ENCODE results near the gene TRABD2B. TPM values are rescaled to one million over a fixed set of nuclear protein-coding genes. Genes with fewer than 3 reads are reported as not detected.

The TRABD2B gene
- total RNA-seq, 1 experiment from 2014 or later: 0.96 TPM

DNA sequence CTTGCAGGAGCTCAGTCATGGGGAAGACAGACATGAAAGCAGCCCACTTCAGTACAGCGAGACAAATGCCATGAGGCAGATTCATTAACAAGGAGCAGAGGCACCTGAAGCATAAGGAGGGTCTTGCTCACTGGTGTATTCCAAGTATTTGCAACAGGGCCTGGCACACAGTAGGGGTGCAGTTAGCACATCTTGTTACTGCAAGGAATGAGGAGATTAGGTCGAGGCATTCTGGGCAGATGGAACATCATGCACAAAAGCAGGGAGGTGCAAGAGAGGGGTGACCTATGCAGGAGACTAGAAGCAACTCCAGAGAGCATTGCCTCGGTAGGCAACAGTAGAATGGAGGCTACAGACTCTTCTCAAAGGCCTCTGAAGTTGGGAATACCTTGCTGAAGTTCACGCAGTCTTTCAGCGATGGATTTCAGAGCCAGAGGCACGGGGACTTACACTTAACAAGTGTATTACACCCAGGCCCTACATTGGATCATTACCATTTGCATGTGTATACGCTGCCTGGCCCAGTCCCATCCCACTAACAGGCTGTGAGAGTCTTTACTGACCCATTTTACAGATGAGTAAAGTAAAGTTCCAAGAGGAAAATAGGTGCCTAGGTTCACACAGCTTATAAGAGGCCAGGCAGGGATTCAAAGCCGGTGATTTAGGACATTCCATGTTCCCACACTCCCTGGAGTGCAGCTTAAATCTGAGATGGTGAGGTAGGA, 82.1 kb downstream of the TRABD2B start:
- TF ChIP-seq, protein P1, sequence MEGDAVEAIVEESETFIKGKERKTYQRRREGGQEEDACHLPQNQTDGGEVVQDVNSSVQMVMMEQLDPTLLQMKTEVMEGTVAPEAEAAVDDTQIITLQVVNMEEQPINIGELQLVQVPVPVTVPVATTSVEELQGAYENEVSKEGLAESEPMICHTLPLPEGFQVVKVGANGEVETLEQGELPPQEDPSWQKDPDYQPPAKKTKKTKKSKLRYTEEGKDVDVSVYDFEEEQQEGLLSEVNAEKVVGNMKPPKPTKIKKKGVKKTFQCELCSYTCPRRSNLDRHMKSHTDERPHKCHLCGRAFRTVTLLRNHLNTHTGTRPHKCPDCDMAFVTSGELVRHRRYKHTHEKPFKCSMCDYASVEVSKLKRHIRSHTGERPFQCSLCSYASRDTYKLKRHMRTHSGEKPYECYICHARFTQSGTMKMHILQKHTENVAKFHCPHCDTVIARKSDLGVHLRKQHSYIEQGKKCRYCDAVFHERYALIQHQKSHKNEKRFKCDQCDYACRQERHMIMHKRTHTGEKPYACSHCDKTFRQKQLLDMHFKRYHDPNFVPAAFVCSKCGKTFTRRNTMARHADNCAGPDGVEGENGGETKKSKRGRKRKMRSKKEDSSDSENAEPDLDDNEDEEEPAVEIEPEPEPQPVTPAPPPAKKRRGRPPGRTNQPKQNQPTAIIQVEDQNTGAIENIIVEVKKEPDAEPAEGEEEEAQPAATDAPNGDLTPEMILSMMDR (IDR thresholded peaks at IDR 0.05; ENCODE audit: unreplicated experiment): no peak
- BruUV-seq (replicated peaks): no TSS peak
- Mint-ChIP-seq H3K9me3 (ENCODE audit: unreplicated experiment) (no peaks in the 10 kb centered on the region), H3K27ac (ENCODE audit: low read depth, unreplicated experiment) (no peak overlapping the region), H3K36me3 (ENCODE audit: insufficient read depth, unreplicated experiment) (peaks cover 2% of the 10 kb centered on the region), H3K27me3 (ENCODE audit: insufficient read depth, unreplicated experiment) (no peaks in the 10 kb centered on the region), H3K4me1 (ENCODE audit: insufficient read depth, unreplicated experiment) (peaks cover 23% of the 10 kb centered on the region), H3K4me3 (ENCODE audit: unreplicated experiment) (no peak overlapping the region)
- ChIA-PET POLR2A (interaction anchor here (0.5 kb wide), 1 partner anchor 22 kb away, joined by 4 read pairs; no protein-coding TSS in a partner anchor), CTCF (no interaction called here)
- intact Hi-C loops (cut with micrococcal nuclease): no loop called here
- no peak for DNase-seq (ENCODE audit: unreplicated experiment)

DNA sequence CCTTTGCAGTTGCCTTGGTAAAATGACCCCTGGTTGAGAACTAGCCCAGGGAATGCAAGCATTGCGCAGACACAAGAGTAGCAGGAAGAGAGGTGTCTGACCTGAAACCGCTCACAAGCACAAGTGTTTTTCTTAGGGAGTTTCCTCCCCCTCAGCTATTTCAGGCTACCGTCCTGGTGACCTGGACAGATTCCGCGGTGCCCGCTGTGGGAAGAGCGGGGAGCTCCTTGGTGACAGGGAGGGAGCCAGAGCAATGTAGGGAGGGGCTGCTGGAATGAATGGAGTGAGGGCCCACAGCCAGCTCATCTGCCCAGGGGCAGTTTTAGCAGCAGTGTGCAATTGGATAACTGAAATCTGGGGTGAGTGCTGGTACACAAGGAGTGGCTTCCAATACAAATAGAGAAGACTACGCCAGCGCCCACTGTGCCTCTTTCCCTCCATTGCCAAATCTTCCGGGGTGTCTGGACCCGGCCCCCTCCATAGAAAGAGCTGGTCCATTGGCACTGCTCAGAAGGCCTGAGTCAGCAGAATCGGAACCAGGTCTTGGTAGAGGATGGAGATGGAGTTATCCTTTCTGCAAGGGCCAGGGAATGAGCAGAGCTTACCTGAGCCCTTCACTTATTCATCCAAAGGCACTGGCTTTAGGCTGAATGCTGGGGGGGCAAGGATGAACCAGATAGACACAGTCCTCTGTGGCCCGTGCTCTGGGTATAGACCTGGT, 82.8 kb downstream of the TRABD2B start:
- intact Hi-C loops (cut with micrococcal nuclease): no loop called here
- Mint-ChIP-seq H3K27me3 (ENCODE audit: insufficient read depth, unreplicated experiment) (no peaks in the 10 kb centered on the region), H3K4me3 (ENCODE audit: unreplicated experiment) (no peak overlapping the region), H3K36me3 (ENCODE audit: insufficient read depth, unreplicated experiment) (peaks cover 6% of the 10 kb centered on the region), H3K27ac (ENCODE audit: low read depth, unreplicated experiment) (peak overlapping the region; percentile 61), H3K9me3 (ENCODE audit: unreplicated experiment) (no peaks in the 10 kb centered on the region), H3K4me1 (ENCODE audit: insufficient read depth, unreplicated experiment) (peaks cover 23% of the 10 kb centered on the region)
- TF ChIP-seq, protein P1 (IDR thresholded peaks at IDR 0.05; ENCODE audit: unreplicated experiment): no peak
- ChIA-PET POLR2A (interaction anchor here (0.5 to 1.2 kb wide), 2 partner anchors 23 to 27 kb away, joined by 3 to 4 read pairs; no protein-coding TSS in a partner anchor), CTCF (interaction anchor here (0.7 kb wide), 1 partner anchor 10 kb away, joined by 3 read pairs; no protein-coding TSS in a partner anchor)
- BruUV-seq (replicated peaks): no TSS peak
- DNase-seq (ENCODE audit: unreplicated experiment): peak; percentile 56

DNA sequence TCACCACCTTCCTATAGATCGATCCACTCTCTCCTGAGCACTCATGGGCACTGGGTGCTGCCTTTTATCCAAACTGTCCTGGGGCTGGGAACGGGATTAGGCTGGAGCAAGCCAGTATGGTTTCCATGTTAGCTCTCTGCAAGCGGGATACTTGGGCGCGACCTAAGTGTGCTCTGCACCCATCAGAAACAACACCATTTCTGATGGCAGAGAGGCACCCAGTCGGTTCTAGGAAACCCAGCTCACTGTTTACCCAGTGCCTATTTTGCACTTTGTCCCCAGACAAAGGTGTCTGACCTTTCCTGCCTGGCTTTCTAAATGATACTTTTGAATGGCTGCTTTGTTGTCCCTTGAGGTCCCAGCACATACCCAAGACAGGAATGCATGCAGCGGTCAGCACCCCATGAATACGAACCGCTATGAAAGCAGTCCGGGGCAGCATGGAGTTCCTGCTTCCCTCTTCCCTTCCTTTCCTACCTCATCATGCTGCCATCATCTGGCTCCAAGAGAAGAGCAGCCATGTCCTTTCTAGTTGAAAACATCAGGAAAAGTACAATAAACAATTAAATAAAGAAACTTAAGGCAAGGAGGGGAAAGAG, 83.9 kb downstream of the TRABD2B start:
- intact Hi-C loops (cut with micrococcal nuclease): no loop called here
- H3K4me3 Mint-ChIP-seq (ENCODE audit: unreplicated experiment): no peak overlapping the region
- H3K27me3 Mint-ChIP-seq (ENCODE audit: insufficient read depth, unreplicated experiment): no peaks in the 10 kb centered on the region
- no peak for DNase-seq (ENCODE audit: unreplicated experiment)
- H3K36me3 Mint-ChIP-seq (ENCODE audit: insufficient read depth, unreplicated experiment): peaks cover 6% of the 10 kb centered on the region
- CTCF ChIA-PET: no interaction called here
- no peaks in the 10 kb centered on the region for H3K9me3 Mint-ChIP-seq (ENCODE audit: unreplicated experiment)
- POLR2A ChIA-PET: interaction anchor here (0.6 to 1.2 kb wide), 2 partner anchors 28 to 55 kb away, joined by 3 read pairs; no protein-coding TSS in a partner anchor
- BruUV-seq (replicated peaks): no TSS peak
- H3K27ac Mint-ChIP-seq (ENCODE audit: low read depth, unreplicated experiment): no peak overlapping the region
- H3K4me1 Mint-ChIP-seq (ENCODE audit: insufficient read depth, unreplicated experiment): peaks cover 23% of the 10 kb centered on the region
- TF ChIP-seq, protein P1 (IDR thresholded peaks at IDR 0.05; ENCODE audit: unreplicated experiment): no peak

DNA sequence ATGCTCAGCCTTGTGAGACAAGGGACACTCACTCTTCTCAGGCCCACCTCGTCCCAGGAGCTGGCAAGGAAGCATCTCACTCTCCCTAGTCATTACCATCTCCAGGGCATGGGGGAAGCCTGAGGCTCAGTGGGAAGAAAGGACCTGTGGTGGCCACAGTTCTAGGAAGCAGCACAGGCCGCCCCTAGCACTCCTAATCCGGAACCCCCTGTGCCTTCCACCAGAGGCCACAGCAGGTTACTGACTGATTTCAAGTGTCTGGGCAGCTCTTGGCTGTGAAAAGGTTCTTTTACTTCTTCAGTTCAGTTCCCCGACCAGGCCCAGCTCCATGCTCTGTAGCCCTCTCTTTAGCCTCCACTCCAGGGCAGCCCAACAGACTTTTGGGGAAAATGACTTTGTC, 84.4 kb downstream of the TRABD2B start:
- POLR2A ChIA-PET: interaction anchor here (0.6 kb wide), 1 partner anchor 55 kb away, joined by 3 read pairs; no protein-coding TSS in a partner anchor

More for the DNA sequence above, 84.4 kb downstream of the TRABD2B start:
- no peak overlapping the region for H3K4me3 Mint-ChIP-seq (ENCODE audit: unreplicated experiment)
- intact Hi-C loops (cut with micrococcal nuclease): no loop called here
- no peaks in the 10 kb centered on the region for H3K9me3 Mint-ChIP-seq (ENCODE audit: unreplicated experiment)
- BruUV-seq (replicated peaks): no TSS peak
- CTCF ChIA-PET: no interaction called here
- DNase-seq (ENCODE audit: unreplicated experiment): no peak
- no peak overlapping the region for H3K27ac Mint-ChIP-seq (ENCODE audit: low read depth, unreplicated experiment)
- no peaks in the 10 kb centered on the region for H3K27me3 Mint-ChIP-seq (ENCODE audit: insufficient read depth, unreplicated experiment)
- TF ChIP-seq, protein P1 (IDR thresholded peaks at IDR 0.05; ENCODE audit: unreplicated experiment): no peak
- peaks cover 6% of the 10 kb centered on the region for H3K36me3 Mint-ChIP-seq (ENCODE audit: insufficient read depth, unreplicated experiment)
- peaks cover 23% of the 10 kb centered on the region for H3K4me1 Mint-ChIP-seq (ENCODE audit: insufficient read depth, unreplicated experiment)
